Posterior cingulate gyrus (tissue), 11 donors: Measurements from ENCODE around the gene LYL1.

Source experiments
- DNase-seq, 10 donors: peaks; one replicate each; pipeline versions ENCODE4 v3.0.0 to v3.0.0-alpha.2; 2020 to 2021; ENCODE audit warnings: mixed read lengths in 3 of 10
- intact Hi-C: fragments of 100-400 bp; cut with DNase I; formaldehyde crosslinking; loops from one replicate; pipeline ENCODE4 v1.15.1; 2023

The LYL1 gene

GRCh38 chr19:13078897-13079541 lies 23.6 kb downstream of the LYL1 start:
- intact Hi-C loops = no loop called here
- peak in 1 of 10 donors; percentile 94 for DNase-seq

- DNase-seq = no peak
- intact Hi-C loops = no loop called here
Measured at GRCh38 chr19:13078381-13078780, 24.3 kb downstream of the LYL1 start.

DNA sequence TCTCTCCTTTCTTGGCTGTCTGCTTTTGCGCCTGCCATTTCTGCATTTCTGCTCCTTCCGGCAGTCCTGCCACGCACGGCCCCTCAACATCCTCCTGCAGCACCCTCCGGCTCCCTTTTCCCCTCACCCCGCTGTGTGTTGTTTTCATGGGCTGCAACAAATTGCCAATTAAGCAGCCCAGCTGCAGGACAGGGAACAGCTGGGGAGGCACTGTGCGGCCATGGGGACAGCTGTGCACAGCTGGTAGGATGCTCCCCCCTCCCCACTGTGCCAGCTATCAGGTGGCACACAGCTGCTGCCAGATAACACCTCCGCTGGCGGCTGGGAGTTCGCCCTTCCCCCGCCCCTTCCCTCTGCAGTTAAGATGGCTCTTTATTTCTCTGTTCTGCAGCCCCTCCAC lies 25.4 kb downstream of the LYL1 start:
- DNase-seq = peak in 5 of 10 donors; percentile 58 to 96 (median 68)
- intact Hi-C loops = no loop called here

GRCh38 chr19:13076787-13077186 lies 25.9 kb downstream of the LYL1 start:
- intact Hi-C loops = no loop called here
- peak in 2 of 10 donors; percentile 58 to 86 for DNase-seq

DNA sequence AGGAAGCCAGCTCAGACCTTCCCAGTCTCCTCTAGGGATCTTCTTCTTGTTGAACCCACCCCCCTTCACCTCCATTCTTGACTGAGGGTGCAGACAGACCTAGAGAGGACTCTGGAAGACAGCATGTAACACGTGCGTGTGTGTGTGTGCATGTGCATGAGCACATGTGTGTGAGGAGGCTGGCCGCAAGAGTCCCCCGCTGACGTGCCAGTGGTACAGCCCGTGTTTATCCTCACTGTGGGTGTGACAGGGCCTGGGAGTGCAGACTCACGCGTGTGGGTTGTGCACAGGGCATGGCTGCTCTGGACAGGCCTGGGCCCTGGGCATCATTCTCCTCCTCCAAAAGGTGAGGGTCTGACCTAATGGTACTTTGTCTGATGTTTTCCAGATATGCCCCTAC lies 26.3 kb downstream of the LYL1 start:
- no peak for DNase-seq
- intact Hi-C loops = no loop called here

GRCh38 chr19:13074378-13074777 lies 28.3 kb downstream of the LYL1 start:
- intact Hi-C loops = no loop called here
- no peak for DNase-seq

DNA sequence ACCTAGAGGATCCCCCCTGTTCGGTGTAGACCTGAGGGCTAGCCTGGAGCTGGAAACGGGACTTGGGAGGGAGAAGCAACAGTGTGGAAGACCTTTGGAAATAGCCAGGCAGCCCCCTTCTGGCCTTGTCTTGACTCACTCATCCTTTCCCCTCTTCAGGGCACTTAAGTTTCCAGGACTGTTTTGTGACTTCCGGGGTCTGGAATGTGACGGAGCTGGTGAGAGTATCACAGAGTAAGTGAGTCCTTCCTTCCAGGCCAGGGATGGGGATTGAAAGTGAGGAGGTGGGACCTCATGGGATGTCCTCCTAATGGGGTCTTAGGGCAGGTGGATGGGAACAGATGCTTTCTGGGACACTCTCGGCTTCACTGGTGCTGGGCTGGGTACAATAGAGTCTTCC lies 29.4 kb downstream of the LYL1 start:
- DNase-seq = no peak
- intact Hi-C loops = no loop called here

GRCh38 chr19:13072188-13072908 lies 30.3 kb downstream of the LYL1 start:
- intact Hi-C loops = no loop called here
- peak; percentile 84 to 99 (median 90) for DNase-seq

GRCh38 chr19:13071444-13072187 lies 31.0 kb downstream of the LYL1 start:
- intact Hi-C loops = no loop called here

DNA sequence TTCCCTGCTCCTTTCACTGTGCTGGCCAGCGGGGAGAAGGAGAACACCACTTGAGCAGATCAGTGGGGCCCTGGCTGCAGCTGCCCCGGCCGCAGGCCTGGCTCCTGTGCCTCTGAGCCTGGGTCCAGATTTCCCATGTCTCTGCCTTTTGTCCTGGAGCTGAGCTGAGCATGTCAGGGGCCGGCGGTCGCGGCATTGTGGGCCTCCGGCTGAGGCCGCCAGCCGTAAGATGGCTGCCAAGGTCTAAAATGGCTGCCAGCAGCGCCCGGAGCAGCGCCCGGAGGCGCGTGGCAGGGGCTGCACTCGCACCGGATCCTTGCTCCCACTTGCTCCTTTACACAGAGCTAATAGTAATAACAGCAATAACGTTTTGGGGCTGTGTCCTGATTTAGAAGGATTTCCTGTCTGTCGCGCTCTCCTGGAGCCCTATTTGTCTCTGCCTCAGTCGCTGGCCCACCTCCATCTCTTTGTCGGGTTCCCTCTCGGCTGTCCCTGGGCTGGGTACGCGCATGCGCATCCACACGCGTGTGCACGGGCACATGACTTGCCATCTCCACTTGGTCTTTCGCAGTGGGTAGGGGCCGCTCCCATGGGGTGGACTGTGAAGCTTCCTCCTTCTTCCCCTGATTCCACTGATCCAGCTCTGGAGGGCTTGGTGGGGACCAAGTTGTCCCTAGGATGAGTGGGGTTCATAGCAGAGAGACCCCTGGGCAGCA lies 32.1 kb downstream of the LYL1 start:
- intact Hi-C loops = no loop called here
- peak in 8 of 10 donors; percentile 57 to 96 (median 71) for DNase-seq

More at GRCh38 chr19:13071444-13072187, 31.0 kb downstream of the LYL1 start:
- DNase-seq = no peak

- intact Hi-C loops = no loop called here
- DNase-seq = no peak
Measured at GRCh38 chr19:13069415-13070359, 33.0 kb downstream of the LYL1 start.

- intact Hi-C loops = no loop called here
- DNase-seq = no peak
Measured at GRCh38 chr19:13068085-13068846, 34.4 kb downstream of the LYL1 start.

DNA sequence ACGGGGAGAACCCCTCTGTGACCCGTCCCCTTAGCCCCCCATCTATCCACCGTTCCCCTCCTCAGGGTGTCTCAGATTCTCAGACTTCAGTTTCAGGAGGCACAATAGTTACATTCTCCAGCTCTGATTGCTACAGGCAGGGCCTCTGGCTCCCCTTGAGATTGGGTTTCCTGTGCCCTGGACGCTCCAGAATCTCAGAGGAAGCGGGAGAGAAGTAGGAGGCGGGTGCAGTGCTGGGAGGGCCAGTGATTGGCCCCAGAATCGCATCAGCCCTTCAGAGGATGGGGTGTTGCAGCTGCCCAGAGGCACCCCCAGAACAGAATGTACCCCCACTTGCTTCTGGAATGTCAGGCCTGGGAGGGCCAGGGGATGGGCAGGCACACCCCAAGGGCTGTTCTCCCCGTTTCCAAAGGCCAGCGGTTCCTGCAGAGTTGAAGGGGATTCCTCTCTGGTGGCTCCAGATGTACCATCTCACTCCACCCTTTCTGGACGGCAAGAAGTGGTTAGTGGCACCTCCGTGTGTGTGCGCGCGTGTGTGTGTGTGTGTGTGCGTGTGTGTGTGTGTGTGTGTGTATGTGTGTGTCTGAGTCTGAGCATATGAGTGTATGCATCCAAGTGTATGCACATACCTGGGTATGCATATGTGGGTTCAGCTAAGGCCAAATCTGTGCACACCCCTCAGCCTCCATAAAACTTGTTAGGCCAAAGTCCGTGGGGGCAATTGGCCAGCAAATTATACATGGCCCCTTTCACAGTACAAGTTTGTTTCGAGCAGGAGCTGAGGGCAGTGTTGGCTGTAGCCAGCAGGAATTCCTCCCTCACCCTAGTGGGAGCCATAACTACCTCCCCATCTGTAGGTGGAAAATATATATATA lies 35.5 kb downstream of the LYL1 start:
- no peak for DNase-seq
- intact Hi-C loops = no loop called here

- DNase-seq = no peak
- intact Hi-C loops = no loop called here
Measured at GRCh38 chr19:13066226-13066625, 36.4 kb downstream of the LYL1 start.

- DNase-seq = no peak
- intact Hi-C loops = no loop called here
Measured at GRCh38 chr19:13064092-13064489, 38.6 kb downstream of the LYL1 start.

DNA sequence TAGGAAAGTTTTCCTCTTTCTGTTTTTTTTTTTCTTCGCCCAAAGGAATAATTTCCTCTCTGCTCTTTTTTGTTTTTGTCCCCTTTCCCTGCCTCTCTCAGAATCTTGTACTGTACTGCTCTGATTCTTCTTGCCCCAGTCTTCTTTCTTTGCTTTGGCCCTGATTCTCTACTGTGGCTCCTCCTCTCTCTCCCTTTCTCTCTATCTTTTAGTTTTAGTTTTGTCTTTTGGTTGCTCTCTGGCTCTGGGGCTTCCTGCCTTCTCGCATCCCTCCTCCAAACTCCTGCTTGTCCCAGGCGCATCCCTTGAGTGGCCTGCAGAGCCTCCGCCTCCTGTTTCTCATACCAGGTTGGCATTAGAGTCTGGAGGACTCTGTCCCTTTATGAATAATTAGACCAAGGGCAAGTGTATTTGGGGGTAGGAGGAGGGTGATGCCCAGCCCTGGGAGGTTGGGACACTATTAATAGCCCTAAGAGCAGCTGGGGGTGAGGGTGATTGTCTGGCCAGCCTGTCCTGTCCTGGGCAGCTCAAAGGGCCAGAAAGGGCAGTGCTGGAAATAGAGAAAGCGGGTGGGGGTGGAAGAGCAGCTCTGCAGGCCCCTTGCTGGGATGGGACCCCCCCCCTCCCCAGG lies 39.1 kb downstream of the LYL1 start:
- intact Hi-C loops = no loop called here
- no peak for DNase-seq

- intact Hi-C loops = no loop called here
- DNase-seq = no peak
Measured at GRCh38 chr19:13062317-13062716, 40.3 kb downstream of the LYL1 start.
